Measurements from ENCODE around the gene AHI1.
"Not testable (repeated sequence)": the region's sequence is repeated elsewhere in the genome, so short reads cannot be mapped to it uniquely, and the experiment has no call there.

Gene AHI1

GRCh38 chr6:135251498-135252441 lies 245.8 kb downstream of the AHI1 start:
- no peak for DNase-seq

GRCh38 chr6:135250751-135251497 lies 246.6 kb downstream of the AHI1 start:
- no peak for DNase-seq

- DNase-seq = no peak
Observed at GRCh38 chr6:135250234-135250633, 247.3 kb downstream of the AHI1 start.

GRCh38 chr6:135246412-135247012 lies 251.0 kb downstream of the AHI1 start:
- DNase-seq = not testable (repeated sequence)

GRCh38 chr6:135244805-135245204 lies 252.7 kb downstream of the AHI1 start:
- DNase-seq = no peak

GRCh38 chr6:135243871-135244796 lies 253.4 kb downstream of the AHI1 start:
- DNase-seq = no peak

- DNase-seq = no peak
Observed at GRCh38 chr6:135240711-135241110, 256.8 kb downstream of the AHI1 start.

GRCh38 chr6:135236732-135237131 lies 260.8 kb downstream of the AHI1 start:
- DNase-seq = no peak

- no peak for DNase-seq
Observed at GRCh38 chr6:135236319-135236718, 261.2 kb downstream of the AHI1 start.

GRCh38 chr6:135235716-135236115 lies 261.8 kb downstream of the AHI1 start:
- DNase-seq = no peak

GRCh38 chr6:135234492-135234780 lies 263.1 kb downstream of the AHI1 start:
- no peak for DNase-seq

DNA sequence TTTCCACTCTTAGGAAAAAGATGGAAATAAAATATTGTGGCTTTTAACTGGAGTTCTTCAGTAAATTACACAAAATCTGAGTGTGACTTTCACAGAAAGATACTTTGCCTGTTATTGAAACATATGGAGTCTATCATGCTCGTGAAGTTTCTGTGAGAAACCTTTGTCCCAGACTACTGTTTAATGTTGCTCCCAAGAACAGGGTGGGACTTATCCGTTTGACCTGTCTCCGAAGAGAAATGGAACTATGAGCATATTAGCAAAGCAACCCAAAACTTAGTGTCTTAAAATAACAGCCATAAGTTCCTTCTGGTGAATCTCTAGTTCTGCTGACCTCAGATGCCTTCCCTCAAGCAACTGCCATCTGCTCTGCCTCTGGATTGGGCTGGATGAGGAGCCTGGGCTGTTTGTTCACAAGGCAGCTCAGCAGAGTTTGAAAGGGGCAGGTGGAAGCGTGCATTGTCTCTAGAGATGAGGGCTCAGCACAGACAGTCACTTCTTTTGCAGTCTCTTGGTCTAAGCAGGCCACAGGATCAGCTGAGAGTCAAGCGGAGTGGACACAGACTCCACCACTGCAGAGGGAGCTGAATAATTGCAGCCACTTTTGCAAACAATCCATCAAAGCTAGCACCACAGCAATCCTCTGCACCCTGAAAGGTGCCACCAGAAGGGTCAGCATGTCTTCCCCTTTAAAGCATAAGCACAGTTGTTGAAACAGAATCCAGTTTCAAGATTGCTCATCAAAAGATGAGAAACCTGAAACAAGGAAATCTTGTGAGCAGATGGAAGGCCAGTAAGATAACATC lies 263.7 kb downstream of the AHI1 start:
- DNase-seq = peak; percentile 46
